Stimulated activated CD4-positive, alpha-beta T cell treated with anti-CD3 and anti-CD28 coated beads, Interleukin-4, amount 100 ng/mL, for 48 hours (primary cell): ENCODE measurements around the gene NOL6.

Experiments
- DNase-seq, 2 donors: peaks; one replicate each; pipeline ENCODE4 v3.0.0-alpha.2; 2020; ENCODE audit warnings: low read depth in 2 of 2

The NOL6 gene

DNA sequence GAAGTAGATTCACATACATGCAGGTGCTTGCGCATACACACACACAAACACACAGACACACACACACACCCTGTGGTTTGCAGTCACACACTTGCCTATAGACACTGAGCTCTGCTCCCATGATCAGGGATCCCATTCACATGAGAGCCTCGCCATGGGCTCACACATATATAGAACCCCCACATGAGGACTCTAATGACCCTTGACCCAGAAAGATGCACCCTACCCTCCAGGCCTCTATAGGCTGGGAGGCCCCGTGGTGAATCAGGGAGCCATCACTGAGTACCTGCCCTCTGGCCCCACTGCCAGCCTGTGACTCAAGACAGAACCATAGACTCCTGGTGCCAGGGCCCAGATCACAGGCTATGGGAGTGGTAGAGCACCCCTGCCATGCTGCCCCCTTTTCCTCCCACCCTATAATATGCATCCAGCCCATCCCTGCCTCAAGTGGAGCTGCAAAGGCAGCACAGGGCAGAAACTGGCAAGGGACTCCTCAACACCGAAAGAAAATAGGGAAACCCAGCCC, 23.0 kb downstream of the NOL6 start:
- no peak for DNase-seq

DNA sequence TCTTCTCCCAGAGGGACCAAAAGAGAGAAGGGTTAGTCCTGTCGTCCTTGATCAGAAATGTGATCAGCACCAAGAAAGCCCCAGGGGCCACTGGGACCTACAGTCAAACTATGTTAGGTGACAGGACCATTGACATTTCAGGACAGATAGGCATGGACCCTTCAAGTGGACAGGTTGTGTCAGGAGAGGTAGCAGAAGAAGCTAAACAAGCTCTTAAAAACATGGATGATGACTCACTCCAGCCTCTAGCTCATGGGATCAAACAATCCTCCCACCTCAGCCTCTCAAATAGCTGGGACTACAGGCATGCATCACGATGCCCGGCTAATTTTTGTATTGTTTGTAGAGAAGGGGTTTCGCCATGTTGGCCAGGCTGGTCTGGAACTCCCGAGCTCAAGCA, 24.0 kb downstream of the NOL6 start:
- no peak for DNase-seq

DNA sequence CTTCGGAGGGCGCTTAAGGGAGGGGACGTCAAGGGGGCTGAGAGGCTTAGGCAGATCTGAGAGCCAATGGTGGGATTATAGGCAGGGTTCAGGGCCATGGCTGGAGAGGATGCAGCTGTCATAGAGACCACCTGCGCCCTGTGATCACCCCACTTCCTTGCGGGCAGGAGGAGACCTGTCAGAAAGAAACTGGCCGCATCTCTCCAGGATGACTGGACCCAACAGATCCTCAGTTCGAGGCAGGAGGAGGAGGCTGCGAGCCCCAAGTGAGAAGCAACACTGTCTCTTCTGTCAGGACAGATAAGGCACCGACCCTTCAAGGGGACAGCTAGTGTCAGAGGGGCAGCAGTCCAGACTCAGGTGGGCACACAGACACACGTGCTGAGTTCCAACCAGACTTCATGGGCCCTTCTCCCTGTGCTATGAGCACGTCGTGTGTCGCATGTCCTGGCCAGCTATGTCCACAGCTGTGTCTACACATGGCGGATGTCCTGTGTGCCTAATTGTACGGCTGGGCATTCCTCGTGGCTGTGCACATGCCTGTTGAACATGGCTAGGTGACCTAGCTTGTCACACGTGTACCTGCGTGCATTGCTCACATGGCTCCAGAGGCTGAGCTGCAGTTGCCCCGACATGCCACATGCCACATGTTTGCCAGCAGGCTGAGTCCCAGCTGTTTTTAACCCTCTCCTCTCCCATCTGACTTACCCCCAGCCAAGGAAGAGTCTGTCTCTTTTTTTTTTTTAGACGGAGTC, 25.7 kb downstream of the NOL6 start:
- no peak for DNase-seq

DNA sequence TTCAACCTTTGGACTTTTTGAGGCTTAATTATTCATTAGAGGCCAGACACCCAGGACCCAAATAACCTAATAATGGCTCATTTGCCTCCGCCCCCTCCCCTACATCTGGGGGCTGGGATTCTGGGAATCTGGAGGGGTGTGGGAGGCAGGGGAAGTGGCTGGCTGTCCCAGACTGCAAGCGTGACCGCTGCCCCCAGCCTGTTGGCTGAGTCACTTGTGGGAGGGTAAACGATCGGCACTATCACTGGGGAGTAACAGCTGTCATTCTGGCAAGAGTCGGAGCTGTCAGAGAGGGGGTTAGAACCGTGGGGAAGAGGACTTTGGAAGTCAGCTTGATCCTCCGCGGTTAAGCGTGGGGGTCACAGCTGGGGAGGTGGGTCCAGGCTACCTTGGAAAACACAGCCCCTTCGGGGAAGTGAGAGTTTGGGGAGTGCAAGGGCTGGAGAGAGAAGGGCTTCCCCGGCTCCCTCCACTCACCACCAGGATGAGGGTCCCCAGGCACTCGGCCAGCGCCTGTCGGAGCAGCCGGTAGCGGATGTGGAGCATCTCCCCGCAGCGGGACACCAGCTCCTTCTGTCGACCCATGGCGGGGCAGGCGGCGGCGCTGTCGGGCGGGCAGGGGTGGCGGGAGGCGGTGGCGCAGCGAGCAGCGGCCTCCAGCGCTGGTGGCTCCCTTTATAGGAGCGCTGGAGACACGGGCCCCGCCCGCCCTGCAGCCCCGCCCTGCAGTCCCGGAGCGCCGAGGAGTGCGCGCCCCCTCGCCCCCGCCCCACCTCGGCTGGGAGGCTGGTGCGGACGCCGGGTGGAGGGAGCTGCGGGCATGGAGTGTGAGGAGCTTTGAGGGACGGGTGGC, 26.6 kb downstream of the NOL6 start, which contains the start of gene AQP3:
AQP3 (minus strand) TSS at position 648 of the 853 bp plus-strand sequence; CDS start at position 585, 63 bp downstream.
- peak; percentile 50 to 57 for DNase-seq

DNA sequence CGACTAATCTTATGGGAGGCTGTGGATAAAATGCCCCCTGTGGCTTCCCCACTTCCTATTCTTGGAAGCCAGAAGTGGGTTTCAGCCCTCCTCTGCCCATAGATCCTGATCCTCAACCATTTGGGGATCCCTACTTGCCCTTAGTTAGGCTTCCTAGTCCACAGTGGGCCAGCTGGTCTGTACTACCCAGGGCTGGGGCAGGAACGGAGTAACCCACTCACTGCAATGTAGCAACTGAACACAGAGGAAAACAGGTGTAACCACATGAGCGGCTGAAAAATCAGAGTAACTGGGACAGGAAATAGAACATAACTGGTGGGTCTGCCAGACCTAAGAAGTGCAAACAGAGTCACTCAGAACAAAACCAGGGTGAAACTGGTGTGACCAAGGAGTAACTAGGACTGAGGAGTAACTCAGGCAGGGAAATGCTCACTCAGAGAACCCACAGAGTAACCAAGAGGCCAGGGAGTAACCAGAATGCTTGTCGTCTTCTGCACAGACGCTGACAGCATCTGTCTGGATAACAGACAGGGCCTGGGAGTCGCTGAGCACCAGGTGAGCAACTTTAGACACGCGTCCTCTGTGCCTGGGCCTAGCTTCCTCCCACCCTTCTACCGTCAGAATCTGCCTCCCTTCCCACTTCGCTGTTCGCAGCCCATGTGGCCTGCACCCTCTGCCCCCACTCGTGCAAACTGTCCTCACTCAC, 27.3 kb downstream of the NOL6 start:
- peak in 1 of 2 donors; percentile 61 for DNase-seq

DNA sequence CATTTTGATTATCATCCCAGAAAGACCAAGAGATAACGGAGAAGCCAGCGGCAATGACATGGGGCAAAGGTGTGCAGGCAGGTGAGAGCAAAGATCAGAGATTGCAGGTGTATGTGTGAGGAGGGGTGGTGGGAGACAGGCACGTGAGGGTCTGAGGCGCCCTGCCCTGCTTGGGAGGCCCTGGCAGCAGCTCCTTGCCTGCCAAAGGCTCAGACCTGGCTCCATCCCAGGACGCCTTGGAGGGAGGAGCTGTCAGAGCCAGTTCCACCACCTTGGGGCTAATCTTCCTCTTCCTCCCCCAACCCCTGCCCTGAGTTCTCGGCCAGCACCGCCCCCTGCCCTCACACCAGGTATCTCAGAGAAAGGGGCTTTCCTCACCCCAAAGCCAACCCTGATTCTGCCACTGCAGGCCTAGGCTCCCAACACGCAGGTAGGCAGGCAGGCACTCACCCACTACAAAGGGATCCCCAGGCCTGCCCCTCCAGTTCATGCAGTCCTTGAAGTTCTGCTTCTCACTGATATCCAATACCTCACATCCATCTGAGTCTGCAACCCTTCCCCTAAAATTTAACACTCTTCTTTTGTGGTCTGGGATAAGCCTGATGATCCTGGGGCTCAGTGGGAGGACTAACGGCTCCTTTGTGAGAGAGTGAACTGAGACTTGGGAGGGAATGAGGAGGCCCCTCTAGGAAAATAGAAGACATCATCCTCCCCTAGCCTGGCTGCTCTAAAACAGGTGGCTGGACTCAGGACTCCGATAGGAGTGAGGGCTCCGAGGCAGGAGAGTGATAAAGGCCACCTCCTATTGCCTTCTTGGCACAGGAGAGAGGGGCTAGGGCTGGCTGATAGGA, 28.1 kb downstream of the NOL6 start:
- DNase-seq: no peak

DNA sequence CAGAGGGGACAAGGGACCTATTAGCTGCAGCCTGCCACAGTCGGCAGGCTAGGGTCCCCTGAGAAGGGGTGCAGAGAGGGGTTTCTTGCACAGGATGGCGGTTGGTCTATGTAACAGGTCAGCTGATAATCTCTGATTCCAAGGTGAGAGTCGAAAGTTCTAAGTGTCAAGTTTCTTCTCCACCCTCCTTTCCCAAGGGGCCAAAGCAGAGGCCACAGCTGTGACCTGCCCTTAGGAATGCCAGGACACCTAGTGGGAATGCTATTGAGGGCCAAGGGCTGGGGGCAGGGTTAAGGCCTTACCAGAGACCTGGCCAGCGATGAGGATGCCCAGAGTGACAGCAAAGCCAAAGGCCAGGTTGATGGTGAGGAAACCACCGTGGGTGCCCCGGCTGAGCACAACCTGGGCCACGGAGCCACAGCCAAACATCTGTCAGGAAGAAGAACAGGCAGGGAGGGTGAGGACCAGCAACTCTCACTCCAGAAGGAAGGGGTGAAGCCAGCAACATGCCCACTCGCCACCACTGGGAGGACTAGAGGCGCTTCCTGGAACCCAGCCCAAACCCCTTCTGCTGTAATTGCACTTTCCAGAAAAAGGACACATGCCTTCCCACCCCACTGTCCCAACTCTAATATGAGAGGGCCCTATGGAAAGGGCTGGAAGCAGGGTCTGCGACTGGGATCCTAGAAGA, 30.1 kb downstream of the NOL6 start:
- DNase-seq: no peak

DNA sequence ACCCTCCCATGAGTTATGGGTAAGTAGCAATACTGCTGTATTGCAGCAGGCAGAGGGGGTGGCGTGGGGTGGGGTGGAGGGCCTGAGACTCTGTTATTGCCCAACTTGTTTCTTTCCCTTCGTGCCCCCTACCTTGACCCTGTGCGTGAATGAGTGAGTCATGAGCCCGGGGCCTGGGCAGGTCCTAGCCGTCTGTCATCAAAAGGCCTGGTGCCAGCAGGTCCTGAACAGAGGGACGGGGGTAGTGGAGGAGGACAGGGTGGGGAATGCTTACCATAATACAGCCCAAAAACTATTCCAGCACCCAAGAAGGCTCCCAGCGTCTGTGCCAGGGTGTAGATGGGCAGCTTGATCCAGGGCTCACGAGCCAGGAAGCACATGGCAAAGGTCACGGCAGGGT, 30.7 kb downstream of the NOL6 start:
- no peak for DNase-seq

DNA sequence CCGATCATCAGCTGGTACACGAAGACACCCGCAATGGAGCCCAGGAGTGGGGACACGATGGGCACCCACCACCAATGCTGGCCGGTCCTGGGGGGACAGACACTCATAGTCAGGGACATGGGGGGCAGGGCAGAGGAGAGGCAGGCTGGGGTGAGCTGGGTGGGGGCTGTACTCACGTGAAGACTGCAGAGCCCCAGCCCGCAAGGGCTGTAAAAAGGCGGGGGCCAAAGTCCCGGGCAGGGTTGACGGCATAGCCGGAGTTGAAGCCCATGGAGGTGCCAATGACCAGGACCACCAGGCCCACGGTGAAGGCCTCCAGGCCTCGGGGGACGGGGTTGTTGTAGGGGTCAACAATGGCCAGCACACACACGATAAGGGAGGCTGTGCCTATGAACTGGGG, 31.6 kb downstream of the NOL6 start:
- DNase-seq: no peak

DNA sequence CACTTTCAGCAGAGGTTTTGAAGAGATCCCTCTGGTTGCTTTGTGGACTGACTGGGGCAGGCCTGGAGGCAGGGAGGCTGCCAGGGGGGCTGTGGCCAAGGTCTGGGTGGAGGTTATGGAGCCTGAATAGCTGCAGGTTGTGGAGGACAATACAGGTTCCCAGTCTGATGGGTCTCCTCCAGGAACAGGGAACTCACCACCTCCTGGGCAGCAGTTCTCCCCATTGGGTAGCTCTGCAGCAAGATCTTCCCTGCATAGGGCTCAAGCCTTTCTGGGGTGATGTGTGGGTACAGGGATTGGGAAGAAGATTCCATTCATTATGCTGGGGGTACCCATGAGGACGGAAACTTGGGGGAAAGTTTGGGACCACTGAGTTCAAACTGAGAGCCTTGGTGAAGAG, 33.1 kb downstream of the NOL6 start:
- no peak for DNase-seq

DNA sequence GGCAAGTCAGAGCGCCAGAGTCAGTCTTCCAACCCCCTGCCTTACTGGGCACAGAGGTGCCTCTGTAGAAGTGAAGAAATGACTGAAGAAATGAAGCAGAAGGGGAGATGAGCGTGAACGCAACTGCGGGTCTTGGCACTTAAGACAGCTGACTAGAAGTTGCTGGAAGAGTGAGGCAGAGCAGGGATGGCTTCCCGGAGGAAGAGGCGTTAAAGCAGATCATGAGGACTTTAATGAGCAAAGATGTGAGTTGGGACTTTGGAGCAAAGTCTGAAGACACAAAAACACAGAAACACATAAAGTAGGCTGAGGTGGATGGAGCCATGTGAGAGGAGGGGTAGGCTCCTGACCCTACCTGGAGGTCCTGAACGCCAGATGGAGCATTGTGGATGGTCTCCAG, 33.5 kb downstream of the NOL6 start:
- DNase-seq: no peak

DNA sequence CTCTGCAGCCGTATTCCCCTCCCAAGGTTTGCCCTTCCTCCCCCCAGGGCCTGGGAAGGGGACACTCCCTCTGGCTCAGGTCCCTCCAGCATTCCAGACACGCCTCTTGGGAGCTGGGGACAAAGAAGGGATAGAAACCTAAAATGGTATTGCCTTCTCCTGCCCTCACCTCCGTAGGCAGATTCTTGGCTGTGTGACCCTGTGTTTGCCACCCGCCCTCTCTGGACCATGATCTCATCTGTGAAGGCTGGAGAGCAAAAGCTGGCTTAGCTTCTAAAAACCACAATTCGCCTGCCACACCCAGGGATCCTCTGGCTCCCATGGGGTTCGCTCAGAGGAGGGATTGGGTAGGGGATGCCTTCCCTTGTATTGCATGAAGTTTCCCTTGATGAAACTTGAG, 34.0 kb downstream of the NOL6 start:
- no peak for DNase-seq

DNA sequence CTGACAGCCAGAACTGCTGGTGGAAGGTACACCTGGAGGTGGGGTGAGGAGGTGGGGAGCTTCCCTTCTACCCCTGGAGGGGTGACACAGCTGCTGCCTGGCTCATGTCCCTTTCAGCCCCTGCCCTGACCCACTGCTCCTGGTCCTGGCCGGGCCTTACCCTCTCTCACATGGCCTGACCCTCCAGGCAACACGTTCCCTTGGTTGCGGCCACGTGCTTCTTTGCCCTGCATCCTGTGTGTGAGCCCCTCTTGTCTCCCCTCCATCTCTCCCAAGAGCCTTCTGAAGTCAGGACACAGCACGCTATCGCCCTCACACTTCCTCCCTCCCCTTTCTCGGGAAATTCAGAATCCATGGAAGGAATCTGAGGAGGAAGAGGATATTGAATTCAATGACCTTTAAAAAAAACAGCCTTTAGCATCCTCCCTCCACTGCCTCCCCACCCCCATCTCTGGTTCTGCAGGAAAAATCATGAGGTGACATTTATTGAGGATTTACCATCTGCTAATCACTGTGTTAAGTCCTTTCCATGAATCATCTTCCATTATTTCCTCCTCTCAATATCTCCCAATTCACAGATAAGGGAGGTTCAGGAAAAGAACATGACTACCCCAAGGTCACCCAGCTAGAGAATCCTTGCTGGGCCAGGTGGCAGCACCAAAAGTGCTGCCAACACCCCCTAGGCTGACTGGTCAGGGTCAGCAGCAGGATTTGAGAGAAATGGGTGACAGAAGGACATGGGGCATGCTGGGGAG, 34.6 kb downstream of the NOL6 start:
- DNase-seq: no peak

DNA sequence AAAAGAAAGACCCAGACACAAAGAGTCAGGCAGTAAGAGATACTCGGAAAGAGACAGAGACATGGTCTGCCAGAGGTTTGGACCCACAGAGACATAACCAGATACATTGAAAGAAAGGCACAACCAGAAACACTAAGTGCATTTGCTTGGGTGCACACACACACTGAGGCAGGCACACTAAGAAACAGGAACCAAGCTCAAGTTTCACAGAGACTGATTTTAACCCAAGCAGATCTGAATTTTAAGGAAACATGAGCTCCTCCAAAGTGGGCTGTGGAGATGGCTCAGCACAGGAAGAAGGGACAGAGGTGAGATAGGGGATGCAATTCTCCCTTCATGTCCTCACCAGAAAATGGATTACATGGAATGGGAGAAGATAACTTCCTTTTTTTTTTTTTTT, 35.8 kb downstream of the NOL6 start:
- no peak for DNase-seq

DNA sequence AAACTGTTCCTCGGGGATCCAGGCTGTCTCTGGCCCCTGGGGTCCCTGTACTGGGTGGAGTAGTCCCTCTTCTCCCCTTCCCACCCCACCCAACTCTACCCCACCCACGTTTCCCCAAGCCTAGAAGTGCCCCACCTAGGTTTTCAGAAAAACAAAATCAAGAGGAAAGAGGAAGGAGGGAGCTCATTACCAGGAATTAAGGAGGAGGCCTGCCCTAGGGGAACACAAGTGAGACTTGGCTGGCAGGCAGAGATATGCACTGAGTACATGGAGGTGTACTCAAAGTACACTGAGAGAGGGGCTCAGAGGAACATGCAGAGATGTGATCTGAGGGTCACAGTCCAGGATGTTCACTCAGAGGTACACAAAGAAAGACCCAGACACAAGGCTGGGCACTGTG, 36.5 kb downstream of the NOL6 start:
- DNase-seq: no peak

DNA sequence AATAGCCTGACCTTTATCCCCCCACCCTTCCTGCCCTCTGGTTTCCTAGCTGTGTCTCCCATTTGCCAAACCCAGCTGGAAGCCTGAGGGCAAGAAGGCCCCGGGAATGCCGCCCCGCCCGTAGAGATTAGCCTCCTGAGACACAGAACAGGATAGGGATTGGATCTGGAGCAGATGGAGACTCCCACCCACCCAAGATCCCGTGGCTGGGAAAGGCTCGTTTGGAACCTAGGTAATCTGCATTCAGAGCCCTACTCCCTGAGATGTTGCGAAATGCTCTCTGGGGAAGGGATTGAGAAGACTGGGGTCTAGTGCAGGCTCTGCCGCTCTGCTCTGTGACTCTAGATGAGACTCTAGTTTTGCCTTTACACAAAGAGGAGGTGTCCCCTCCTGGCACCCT, 37.3 kb downstream of the NOL6 start:
- no peak for DNase-seq

DNA sequence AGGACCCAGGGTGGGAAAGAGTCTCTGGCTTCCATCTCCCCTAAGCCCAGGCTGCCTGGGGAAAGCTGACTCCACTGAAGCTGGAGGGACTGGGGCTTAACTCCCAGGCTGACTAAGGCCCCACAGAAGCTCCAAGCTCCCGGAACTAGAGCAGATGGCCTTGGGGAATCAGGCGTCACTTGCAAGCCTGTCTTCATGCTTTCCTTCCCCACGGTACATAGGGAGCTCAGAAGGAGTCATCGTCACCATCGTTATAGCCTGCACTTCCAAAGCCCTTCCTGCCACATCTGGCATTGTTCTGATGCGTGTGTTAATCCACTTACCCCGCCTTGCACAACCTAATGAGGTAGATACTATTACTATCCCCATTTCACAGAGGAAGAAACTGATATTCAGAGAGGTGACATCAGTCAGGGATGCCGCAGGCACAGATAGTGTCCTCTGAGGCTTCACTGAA, 37.9 kb downstream of the NOL6 start:
- DNase-seq: no peak

DNA sequence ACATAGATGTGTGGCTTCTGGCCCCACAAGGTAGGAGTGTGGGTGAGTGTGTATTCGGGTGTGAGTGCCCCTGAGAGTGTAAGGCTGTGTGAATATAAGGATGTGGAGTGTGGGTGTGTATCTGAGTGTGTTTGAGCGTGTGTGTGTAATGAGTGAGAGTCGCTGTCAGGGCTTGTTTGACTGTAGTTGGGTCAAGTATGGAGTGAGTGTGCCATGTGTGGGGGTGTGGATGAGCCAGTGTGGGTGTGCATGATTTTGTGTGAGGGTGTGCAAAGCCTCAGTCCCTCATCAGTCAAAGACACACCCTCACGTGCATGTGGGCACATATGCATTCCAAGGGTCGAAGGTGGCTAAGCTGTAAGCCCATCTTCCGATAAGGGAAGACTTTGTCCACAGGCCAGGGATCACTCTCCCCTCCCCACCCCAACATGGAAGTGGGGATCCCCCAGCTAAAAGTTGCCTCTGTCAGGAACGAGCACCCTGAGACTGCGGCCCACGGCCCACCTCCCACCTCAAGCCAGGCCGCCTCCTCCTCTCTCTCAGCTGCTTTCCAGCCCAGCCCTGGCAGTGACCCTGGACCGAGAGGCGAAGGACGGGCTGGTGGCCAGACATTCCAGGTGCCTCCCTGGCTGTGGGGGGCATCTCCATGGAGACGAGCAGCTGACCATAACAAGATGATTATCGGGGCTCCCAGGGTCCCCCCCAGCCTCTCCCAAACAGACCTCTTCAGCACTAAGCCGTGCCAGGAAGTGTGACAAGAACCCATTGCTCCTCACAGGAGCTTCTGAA, 39.2 kb downstream of the NOL6 start:
- DNase-seq: no peak

DNA sequence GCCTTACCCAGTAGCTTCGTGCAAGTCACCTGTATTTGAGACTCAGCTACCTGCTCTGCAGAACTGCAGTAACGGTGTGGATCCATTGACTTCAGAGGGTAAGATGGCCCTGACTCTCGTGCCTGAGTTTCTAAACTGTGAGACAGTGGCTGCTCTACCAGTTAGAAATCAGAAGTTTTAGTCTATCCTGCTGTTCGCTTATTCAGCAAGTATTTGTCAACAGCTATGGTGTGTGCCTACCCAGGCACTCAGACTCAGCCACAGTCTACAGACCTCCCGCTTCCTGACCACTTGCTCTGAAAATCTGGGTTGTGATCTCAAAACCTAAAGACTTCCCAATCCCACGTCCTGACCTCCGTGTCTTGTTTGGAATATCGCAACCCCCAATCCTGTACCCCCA, 39.9 kb downstream of the NOL6 start:
- no peak for DNase-seq
